Activated T-cell treated with anti-CD3 and anti-CD28 coated beads, Interleukin-2, amount 50 U/mL, for 48 hours (primary cell): ENCODE results near the gene EN1.

ENCODE experiments used
- DNase-seq, 2 experiments: peaks; one replicate each; pipeline ENCODE4 v3.0.0-alpha.2; 2020

EN1 gene

GRCh38 chr2:118816669-118817068 lies 30.8 kb downstream of the EN1 start:
- no peak for DNase-seq

DNA sequence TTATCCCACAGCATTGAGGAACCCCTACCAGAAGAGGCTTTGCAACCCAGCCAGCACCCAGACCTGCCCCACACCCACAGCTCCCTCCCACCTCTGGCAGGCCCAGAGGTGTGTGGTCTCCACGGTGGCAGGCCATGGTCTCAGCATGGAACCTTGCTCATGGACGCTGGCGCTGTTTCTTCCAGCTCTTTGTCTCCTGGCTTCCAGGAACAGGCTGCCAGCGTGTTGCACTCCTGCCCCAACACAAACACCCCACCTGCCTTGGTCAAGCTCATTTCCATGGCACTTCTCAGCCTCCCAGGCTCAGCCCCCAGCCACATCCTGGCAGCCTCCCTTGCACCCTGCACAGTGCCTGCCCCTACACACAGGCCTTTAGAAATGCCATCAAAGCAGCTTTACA lies 31.7 kb downstream of the EN1 start:
- no peak for DNase-seq

GRCh38 chr2:118815314-118815713 lies 32.1 kb downstream of the EN1 start:
- DNase-seq: no peak

- no peak for DNase-seq
Measured at GRCh38 chr2:118814368-118814767, 33.1 kb downstream of the EN1 start.

DNA sequence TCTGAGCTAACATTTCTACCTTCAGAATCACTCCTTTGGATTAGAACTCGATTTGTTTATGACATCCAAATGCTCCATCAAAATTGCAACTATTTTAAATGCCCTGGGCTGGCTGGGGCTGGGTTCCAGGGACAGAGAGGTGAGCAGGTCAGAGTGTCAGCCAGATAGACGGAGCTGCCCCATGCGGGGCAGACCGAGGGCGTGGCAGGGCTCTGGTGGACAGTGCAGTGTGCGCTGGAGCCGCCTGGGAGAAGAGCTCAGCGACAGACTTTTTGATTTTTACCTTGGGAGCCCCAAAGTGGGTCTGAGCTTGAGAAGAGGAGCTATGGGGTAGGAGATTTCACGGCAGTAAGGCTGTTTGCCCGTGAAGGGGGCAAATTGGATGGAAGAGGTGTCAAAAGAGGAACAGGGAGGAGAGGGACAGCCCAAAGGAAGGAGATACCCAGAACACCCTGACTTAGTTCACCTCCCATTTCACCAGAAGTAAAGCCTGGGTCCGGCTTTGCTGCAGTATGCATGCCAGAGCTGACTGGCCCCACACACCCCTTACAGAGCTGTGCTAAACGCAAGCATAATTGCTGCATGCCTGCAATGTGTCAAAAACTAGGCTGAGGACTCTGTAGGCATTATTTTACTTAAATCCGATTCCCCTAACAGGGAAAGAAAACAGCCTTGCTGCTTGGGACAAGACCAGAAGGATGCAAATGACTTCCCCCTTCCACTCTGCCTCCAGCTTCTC lies 33.7 kb downstream of the EN1 start:
- no peak for DNase-seq

DNA sequence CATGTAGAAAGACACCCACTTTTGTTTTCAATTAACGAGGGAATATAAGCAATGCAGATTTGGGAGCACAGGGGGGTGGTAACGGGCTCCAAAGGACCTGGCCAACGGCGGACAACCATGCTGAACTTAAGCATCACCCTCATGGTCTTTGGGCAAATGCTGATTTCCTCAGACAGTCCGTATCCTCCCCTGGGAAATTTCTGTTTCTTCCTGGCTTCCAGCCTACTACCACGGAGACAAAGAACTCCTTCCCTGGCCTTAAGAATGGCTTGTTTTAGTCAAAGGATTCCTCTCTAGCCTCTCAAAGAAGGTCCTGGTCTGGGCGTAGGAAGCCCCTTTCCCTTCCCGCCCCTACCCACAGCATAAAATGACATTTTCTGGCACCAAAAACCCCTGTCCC lies 34.3 kb downstream of the EN1 start:
- DNase-seq: no peak

GRCh38 chr2:118812552-118812951 lies 34.9 kb downstream of the EN1 start:
- no peak for DNase-seq

GRCh38 chr2:118811514-118812115 lies 35.8 kb downstream of the EN1 start:
- DNase-seq: no peak

GRCh38 chr2:118810766-118811165 lies 36.7 kb downstream of the EN1 start:
- no peak for DNase-seq

DNA sequence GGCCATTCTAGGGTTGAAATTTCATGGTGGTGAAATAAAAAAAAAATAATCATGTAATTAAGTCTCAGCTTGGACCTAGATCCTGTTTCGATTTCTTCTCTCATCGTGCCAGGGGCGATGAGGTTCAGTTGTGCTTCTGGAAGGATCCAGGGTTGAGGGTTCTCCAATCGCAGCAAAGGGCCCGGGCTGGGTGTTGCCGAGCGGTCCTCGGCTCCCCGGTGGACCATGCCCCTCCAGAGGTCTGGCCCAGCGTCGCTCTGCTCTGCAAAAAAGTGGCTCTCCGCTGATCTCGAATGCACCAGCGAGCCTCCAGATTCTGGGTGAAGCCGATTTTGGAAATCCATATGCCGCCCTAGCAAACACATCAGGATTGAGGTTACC lies 39.0 kb downstream of the EN1 start:
- DNase-seq: no peak

GRCh38 chr2:118807668-118808428 lies 39.6 kb downstream of the EN1 start:
- no peak for DNase-seq

- no peak for DNase-seq
Measured at GRCh38 chr2:118806797-118807667, 40.4 kb downstream of the EN1 start.

DNA sequence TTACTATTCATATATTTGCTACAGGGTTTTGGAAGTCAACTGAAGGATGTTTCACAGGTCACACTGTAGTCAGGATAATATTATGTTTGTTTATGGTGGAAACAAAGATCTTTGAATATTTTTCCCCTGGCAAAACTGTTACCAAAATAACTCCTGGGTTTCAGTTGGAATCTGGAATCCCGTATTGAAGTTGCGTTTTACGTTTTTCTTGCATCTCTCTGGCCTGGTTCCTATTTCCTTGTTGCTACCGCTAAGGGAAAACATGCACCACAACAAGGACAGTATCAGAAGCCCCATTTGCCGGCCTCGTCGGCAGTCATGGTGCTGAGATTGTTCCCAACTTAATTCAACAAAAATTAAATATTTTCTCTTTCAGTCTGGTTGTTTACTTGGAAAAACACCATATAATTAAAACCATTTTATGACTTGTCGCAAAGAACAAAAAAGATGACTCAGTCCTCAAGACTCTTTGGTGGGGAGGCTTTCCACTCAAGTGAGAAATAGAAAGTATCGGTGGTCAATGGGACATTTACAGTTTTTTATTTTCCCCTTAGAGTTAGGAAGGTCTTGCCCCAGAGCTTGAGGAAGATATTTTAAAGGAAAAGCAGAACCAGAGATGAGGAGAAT lies 42.3 kb downstream of the EN1 start:
- no peak for DNase-seq

GRCh38 chr2:118803012-118803411 lies 44.4 kb downstream of the EN1 start:
- no peak for DNase-seq

GRCh38 chr2:118801151-118801550 lies 46.3 kb downstream of the EN1 start:
- DNase-seq: no peak

GRCh38 chr2:118800736-118801135 lies 46.7 kb downstream of the EN1 start:
- DNase-seq: no peak

GRCh38 chr2:118794546-118794945 lies 52.9 kb downstream of the EN1 start:
- DNase-seq: no peak
